Measurements from ENCODE around the gene KCNJ9.
"Not testable (repeated sequence)": the region's sequence is repeated elsewhere in the genome, so short reads cannot be mapped to it uniquely, and the experiment has no call there.

KCNJ9 gene

DNA sequence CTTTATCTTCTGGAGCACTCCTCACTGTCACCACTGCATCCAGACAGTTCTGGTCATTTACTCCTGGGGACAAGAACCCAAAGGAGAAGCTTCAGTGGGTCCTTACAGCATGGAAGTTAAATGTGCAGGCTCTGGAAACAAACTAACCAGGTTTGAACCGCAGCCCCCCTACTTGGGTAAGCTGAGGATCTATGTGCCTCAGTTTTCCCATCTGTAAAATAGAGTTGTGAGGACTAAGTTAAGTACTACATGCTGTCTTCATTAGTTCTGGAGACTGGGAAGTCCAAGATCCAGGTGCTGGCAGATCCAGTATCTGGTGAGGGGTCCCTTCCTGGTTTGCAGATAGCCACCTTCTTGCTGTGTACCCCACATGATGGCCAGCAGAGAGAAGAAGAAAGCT lies 26.2 kb downstream of the KCNJ9 start:
- DNase-seq (ENCODE audit: low read depth): no peak
- H3K4me3 ChIP-seq (ENCODE audit: low read depth, low read length): no peak overlapping the region
- no peak for TF ChIP-seq CTCF (IDR thresholded peaks at IDR 0.05; ENCODE audit: low read depth, low read length)
- TF ChIP-seq, protein P1, sequence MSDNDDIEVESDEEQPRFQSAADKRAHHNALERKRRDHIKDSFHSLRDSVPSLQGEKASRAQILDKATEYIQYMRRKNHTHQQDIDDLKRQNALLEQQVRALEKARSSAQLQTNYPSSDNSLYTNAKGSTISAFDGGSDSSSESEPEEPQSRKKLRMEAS (IDR thresholded peaks at IDR 0.05; ENCODE audit: low read depth, low read length): no peak
- TF ChIP-seq POLR2A (IDR thresholded peaks at IDR 0.05; ENCODE audit: extremely low read depth, insufficient read length): no peak
- TF ChIP-seq MYC (IDR thresholded peaks at IDR 0.05; ENCODE audit: low read depth, low read length): no peak

GRCh38 chr1:160108888-160109662 lies 27.7 kb downstream of the KCNJ9 start:
- H3K4me3 ChIP-seq (ENCODE audit: low read depth, low read length): no peak overlapping the region
- peak; percentile 68 for DNase-seq (ENCODE audit: low read depth)
- TF ChIP-seq, protein P1 (IDR thresholded peaks at IDR 0.05; ENCODE audit: low read depth, low read length): peak; percentile 91
- TF ChIP-seq POLR2A (IDR thresholded peaks at IDR 0.05; ENCODE audit: extremely low read depth, insufficient read length) (no peak), CTCF (IDR thresholded peaks at IDR 0.05; ENCODE audit: low read depth, low read length) (peak; percentile 62), MYC (IDR thresholded peaks at IDR 0.05; ENCODE audit: low read depth, low read length) (peak; percentile 93)

DNA sequence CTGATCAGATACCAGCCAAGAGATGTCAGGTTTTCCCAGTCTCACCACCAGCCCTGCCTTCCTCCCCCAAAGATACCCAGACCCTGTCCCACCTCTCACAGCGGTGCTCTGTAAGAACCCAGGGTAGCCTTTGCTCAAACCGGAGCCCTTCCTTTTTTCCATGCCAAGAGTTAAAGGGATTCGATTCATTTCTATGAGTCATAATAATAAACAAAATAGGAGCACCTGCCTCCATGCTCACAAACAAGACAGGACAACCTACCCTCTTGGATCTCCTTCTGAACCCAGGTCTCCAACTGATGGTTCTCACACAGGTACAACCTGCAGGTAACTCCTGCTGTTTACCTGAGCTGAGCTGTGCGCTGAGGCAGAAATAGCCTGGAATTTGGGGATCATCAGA lies 28.3 kb downstream of the KCNJ9 start:
- DNase-seq (ENCODE audit: low read depth): no peak
- no peak for TF ChIP-seq MYC (IDR thresholded peaks at IDR 0.05; ENCODE audit: low read depth, low read length)
- no peak for TF ChIP-seq POLR2A (IDR thresholded peaks at IDR 0.05; ENCODE audit: extremely low read depth, insufficient read length)
- no peak for TF ChIP-seq CTCF (IDR thresholded peaks at IDR 0.05; ENCODE audit: low read depth, low read length)
- TF ChIP-seq, protein P1 (IDR thresholded peaks at IDR 0.05; ENCODE audit: low read depth, low read length): no peak
- no peak overlapping the region for H3K4me3 ChIP-seq (ENCODE audit: low read depth, low read length)

- DNase-seq (ENCODE audit: low read depth); H3K4me3 ChIP-seq (ENCODE audit: low read depth, low read length): not testable (repeated sequence)
Observed at GRCh38 chr1:160111462-160111861, 30.1 kb downstream of the KCNJ9 start.

DNA sequence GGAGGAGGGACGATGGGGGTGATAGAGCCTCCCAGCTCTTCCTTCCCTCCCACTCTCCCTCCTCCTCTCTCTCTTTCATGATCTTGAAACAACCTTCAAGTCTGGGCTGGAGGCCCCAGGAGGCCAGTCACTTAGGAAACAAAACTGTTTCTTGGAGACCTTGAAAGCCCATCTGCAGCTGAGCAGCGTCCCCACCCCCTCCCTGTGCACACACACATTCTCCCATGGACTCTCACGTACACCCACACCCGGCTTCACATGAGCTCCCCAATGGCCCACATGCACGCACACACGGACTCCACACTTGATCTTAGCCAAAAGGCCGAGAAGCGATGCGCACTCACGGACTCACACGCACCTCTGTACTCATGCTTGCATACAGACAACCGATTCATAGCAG lies 31.0 kb downstream of the KCNJ9 start:
- no peak overlapping the region for H3K4me3 ChIP-seq (ENCODE audit: low read depth, low read length)
- no peak for DNase-seq (ENCODE audit: low read depth)
- TF ChIP-seq, protein P1 (IDR thresholded peaks at IDR 0.05; ENCODE audit: low read depth, low read length): no peak
- TF ChIP-seq POLR2A (IDR thresholded peaks at IDR 0.05; ENCODE audit: extremely low read depth, insufficient read length): no peak
- no peak for TF ChIP-seq MYC (IDR thresholded peaks at IDR 0.05; ENCODE audit: low read depth, low read length)
- TF ChIP-seq CTCF (IDR thresholded peaks at IDR 0.05; ENCODE audit: low read depth, low read length): no peak

DNA sequence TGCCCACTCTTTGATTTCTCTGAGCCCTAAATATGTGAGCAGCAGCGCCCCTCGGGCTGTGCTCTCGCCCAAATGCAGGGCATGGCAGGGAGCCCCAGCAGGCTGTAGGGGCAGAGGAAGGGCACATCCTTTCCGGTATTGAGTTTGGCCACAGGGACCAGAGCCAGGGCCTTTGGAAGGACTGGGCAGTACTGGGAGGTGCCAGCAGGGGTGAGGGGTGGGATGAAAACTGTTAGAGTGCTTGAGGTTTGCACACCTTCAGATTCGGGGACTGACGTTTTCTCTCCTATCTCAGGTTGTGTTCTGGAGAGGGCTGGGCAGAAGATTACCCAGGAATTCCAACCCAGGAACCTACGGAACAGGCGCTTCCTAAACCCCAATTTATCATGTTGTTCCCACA lies 32.1 kb downstream of the KCNJ9 start:
- DNase-seq (ENCODE audit: low read depth): no peak
- H3K4me3 ChIP-seq (ENCODE audit: low read depth, low read length): no peak overlapping the region
- TF ChIP-seq MYC (IDR thresholded peaks at IDR 0.05; ENCODE audit: low read depth, low read length) (no peak), CTCF (IDR thresholded peaks at IDR 0.05; ENCODE audit: low read depth, low read length) (no peak), POLR2A (IDR thresholded peaks at IDR 0.05; ENCODE audit: extremely low read depth, insufficient read length) (no peak)
- TF ChIP-seq, protein P1 (IDR thresholded peaks at IDR 0.05; ENCODE audit: low read depth, low read length): no peak

Data from NB4 (cell line).